Measurements from ENCODE around the gene ARHGAP26.

Gene ARHGAP26

GRCh38 chr5:142753116-142753631, 17.0 kb upstream of the ARHGAP26 start:
- no peak for DNase-seq

GRCh38 chr5:142754031-142754430, 16.1 kb upstream of the ARHGAP26 start:
- no peak for DNase-seq

- no peak for DNase-seq
Measured at GRCh38 chr5:142756576-142756975, 13.6 kb upstream of the ARHGAP26 start.

- no peak for DNase-seq
Measured at GRCh38 chr5:142757564-142757963, 12.6 kb upstream of the ARHGAP26 start.

GRCh38 chr5:142758062-142758795, 11.9 kb upstream of the ARHGAP26 start:
- no peak for DNase-seq

GRCh38 chr5:142758796-142759145, 11.4 kb upstream of the ARHGAP26 start:
- no peak for DNase-seq

GRCh38 chr5:142763701-142764100, 6.5 kb upstream of the ARHGAP26 start:
- DNase-seq: no peak

GRCh38 chr5:142767178-142767577, 3.0 kb upstream of the ARHGAP26 start:
- no peak for DNase-seq

GRCh38 chr5:142767911-142768310, 2.3 kb upstream of the ARHGAP26 start:
- no peak for DNase-seq

- DNase-seq: no peak
Measured at GRCh38 chr5:142769251-142769792, 855 bp upstream of the ARHGAP26 start.

GRCh38 chr5:142770650-142771609, 753 bp downstream of the ARHGAP26 start:
- DNase-seq: peak; percentile 54

GRCh38 chr5:142771666-142772065, 1.5 kb downstream of the ARHGAP26 start:
- no peak for DNase-seq

GRCh38 chr5:142772446-142773293, 2.5 kb downstream of the ARHGAP26 start:
- no peak for DNase-seq

- DNase-seq: no peak
Measured at GRCh38 chr5:142777099-142777498, 6.9 kb downstream of the ARHGAP26 start.

- no peak for DNase-seq
Measured at GRCh38 chr5:142777850-142778249, 7.7 kb downstream of the ARHGAP26 start.

GRCh38 chr5:142779163-142779840, 9.1 kb downstream of the ARHGAP26 start:
- peak; percentile 54 for DNase-seq

- no peak for DNase-seq
Measured at GRCh38 chr5:142780871-142781270, 10.7 kb downstream of the ARHGAP26 start.

- DNase-seq: no peak
Measured at GRCh38 chr5:142782976-142783530, 12.9 kb downstream of the ARHGAP26 start.

GRCh38 chr5:142783601-142784341, 13.6 kb downstream of the ARHGAP26 start:
- no peak for DNase-seq

GRCh38 chr5:142784401-142784955, 14.3 kb downstream of the ARHGAP26 start:
- DNase-seq: no peak

- DNase-seq: no peak
Measured at GRCh38 chr5:142785206-142785605, 15.0 kb downstream of the ARHGAP26 start.

All from kidney glomerular epithelial cell (primary cell).